HEK293 (cell line): Measurements from ENCODE around the gene WWOX.

Source experiments
- PRDM1 ChIP-seq: fragments of 450-650 bp; formaldehyde crosslinking; IDR thresholded peaks from 2 replicates; pipeline ENCODE4; 2016; ENCODE audit warnings: missing biosample characterization, missing genetic modification characterization
- PRDM10 ChIP-seq: fragments of 450-650 bp; formaldehyde crosslinking; IDR thresholded peaks from 2 replicates; pipeline ENCODE4 v1.5.1; 2016; ENCODE audit warnings: missing biosample characterization, missing genetic modification characterization
- ZNF157 ChIP-seq: fragments of 450-650 bp; formaldehyde crosslinking; IDR thresholded peaks from 2 replicates; pipeline ENCODE4 v1.5.1; 2016; ENCODE audit warnings: missing biosample characterization, missing genetic modification characterization
- TF ChIP-seq, protein P1 (sequence below): fragments of 450-650 bp; formaldehyde crosslinking; IDR thresholded peaks from 2 replicates; pipeline ENCODE4 v1.5.1; 2016; ENCODE audit warnings: missing biosample characterization, missing genetic modification characterization
- TF ChIP-seq, protein P2 (sequence below): fragments of 450-650 bp; formaldehyde crosslinking; IDR thresholded peaks from 2 replicates; pipeline ENCODE4 v1.5.1; 2016; ENCODE audit warnings: missing biosample characterization, missing genetic modification characterization

DNA sequence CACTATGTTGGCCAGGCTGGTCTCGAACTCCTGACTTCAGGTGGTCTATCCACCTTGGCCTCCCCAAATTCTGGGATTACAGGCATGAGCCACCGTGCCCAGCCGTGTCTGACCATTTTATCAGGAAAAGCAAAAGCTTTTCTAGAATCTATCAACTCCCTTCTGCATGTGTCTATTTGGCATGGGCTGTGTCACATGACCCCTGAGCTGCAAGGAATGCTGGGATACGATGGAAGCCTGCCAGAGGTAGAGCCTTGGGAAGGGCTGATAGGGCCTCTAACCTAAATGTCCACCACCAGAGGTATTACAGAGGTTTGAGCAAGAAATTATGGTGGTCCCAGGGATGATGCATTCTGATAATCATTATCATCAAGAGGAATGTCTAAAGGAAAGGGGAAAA is 616.2 kb downstream of the WWOX start:
- TF ChIP-seq, protein P1, sequence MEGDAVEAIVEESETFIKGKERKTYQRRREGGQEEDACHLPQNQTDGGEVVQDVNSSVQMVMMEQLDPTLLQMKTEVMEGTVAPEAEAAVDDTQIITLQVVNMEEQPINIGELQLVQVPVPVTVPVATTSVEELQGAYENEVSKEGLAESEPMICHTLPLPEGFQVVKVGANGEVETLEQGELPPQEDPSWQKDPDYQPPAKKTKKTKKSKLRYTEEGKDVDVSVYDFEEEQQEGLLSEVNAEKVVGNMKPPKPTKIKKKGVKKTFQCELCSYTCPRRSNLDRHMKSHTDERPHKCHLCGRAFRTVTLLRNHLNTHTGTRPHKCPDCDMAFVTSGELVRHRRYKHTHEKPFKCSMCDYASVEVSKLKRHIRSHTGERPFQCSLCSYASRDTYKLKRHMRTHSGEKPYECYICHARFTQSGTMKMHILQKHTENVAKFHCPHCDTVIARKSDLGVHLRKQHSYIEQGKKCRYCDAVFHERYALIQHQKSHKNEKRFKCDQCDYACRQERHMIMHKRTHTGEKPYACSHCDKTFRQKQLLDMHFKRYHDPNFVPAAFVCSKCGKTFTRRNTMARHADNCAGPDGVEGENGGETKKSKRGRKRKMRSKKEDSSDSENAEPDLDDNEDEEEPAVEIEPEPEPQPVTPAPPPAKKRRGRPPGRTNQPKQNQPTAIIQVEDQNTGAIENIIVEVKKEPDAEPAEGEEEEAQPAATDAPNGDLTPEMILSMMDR (tag by site-specific recombination), result no peak
- TF ChIP-seq ZNF157 (tag by site-specific recombination), result no peak
- TF ChIP-seq PRDM1 (tag by site-specific recombination), result no peak
- TF ChIP-seq PRDM10 (tag by site-specific recombination), result no peak
- TF ChIP-seq, protein P2, sequence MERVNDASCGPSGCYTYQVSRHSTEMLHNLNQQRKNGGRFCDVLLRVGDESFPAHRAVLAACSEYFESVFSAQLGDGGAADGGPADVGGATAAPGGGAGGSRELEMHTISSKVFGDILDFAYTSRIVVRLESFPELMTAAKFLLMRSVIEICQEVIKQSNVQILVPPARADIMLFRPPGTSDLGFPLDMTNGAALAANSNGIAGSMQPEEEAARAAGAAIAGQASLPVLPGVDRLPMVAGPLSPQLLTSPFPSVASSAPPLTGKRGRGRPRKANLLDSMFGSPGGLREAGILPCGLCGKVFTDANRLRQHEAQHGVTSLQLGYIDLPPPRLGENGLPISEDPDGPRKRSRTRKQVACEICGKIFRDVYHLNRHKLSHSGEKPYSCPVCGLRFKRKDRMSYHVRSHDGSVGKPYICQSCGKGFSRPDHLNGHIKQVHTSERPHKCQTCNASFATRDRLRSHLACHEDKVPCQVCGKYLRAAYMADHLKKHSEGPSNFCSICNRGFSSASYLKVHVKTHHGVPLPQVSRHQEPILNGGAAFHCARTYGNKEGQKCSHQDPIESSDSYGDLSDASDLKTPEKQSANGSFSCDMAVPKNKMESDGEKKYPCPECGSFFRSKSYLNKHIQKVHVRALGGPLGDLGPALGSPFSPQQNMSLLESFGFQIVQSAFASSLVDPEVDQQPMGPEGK (tag by site-specific recombination), result no peak
